B cell (primary cell): Measurements from ENCODE around the gene EXD3.

Source experiments
- EZH2 ChIP-seq: IDR thresholded peaks from 2 replicates; pipeline ENCODE4 v1.6.1; 2012; ENCODE audit warnings: borderline replicate concordance, low read depth, mild to moderate bottlenecking, moderate library complexity, low read length; ENCODE audit not compliant: insufficient read depth, poor library complexity, severe bottlenecking
- TF ChIP-seq, protein P1 (sequence below): fragments of 200-600 bp; IDR thresholded peaks from one replicate; pipeline ENCODE4 v1.8.0; 2022; ENCODE audit warnings: antibody characterized with exemption, mild to moderate bottlenecking

DNA sequence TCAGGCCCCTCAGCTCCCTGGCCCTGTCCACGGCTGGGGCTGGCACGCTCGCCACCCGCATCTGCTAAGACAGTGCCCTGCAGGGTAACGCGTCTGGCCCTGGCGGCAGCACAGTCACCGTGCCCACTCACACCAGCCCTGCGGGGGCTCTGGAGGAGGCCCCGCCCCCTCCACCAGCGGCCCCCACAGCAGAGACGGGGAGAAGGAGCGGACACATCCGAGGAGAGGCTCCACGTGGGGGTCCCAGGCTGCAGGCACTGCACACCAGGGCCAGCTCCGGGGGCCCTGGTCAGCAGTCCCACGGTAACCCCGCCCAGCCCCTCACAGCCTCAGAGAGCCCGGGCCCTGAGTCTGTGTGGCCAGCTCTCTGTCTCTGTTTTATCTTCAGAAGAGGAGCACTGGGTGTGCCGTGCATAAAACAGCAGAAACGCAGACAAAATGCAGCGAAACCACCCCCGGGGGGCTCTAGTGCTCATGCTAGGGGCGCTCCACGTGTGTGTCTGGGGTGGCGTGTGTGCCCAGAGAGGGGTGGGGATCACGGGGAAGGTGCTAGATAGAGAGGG lies 73.4 kb downstream of the EXD3 start:
- no peak for TF ChIP-seq EZH2
- TF ChIP-seq, protein P1, sequence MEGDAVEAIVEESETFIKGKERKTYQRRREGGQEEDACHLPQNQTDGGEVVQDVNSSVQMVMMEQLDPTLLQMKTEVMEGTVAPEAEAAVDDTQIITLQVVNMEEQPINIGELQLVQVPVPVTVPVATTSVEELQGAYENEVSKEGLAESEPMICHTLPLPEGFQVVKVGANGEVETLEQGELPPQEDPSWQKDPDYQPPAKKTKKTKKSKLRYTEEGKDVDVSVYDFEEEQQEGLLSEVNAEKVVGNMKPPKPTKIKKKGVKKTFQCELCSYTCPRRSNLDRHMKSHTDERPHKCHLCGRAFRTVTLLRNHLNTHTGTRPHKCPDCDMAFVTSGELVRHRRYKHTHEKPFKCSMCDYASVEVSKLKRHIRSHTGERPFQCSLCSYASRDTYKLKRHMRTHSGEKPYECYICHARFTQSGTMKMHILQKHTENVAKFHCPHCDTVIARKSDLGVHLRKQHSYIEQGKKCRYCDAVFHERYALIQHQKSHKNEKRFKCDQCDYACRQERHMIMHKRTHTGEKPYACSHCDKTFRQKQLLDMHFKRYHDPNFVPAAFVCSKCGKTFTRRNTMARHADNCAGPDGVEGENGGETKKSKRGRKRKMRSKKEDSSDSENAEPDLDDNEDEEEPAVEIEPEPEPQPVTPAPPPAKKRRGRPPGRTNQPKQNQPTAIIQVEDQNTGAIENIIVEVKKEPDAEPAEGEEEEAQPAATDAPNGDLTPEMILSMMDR: no peak
